WTC11 (cell line): ENCODE measurements around the gene FAM177B. TPM values are rescaled to one million over a fixed set of nuclear protein-coding genes. Genes with fewer than 3 reads are reported as not detected.

ENCODE experiments used
- ATAC-seq: fragments of 200-7000 bp; cut with Tn5 transposase; 2 replicates; pipeline ENCODE4 v1.10.0; 2021; ENCODE audit warnings: mild to moderate bottlenecking, moderate library complexity
- CTCF ChIA-PET: fragments of 300-600 bp; sonication (Branson Sonifier 250); formaldehyde crosslinking; loops from one replicate; lab custom pipeline; 2021; ENCODE audit warnings: antibody characterized with exemption; lab: Charles Lee
- POLR2A ChIA-PET: fragments of 350-600 bp; sonication (Branson Sonifier 250); formaldehyde crosslinking; loops from one replicate; lab custom pipeline; 2021; ENCODE audit warnings: antibody characterized with exemption; lab: Charles Lee
- DNase-seq: peaks from one replicate; pipeline ENCODE4 v3.0.0; 2021; ENCODE audit warnings: low spot score
- H3K27ac Mint-ChIP-seq: 2 replicates; pipeline ENCODE4 v1.8.0; 2021; ENCODE audit warnings: mixed read lengths
- H3K27me3 Mint-ChIP-seq: 2 replicates; pipeline ENCODE4 v1.8.0; 2021; ENCODE audit warnings: low read depth, mild to moderate bottlenecking, moderate library complexity, mixed read lengths
- H3K36me3 Mint-ChIP-seq: 2 replicates; pipeline ENCODE4 v1.8.0; 2021; ENCODE audit warnings: mixed read lengths
- H3K4me1 Mint-ChIP-seq: 2 replicates; pipeline ENCODE4 v1.8.0; 2022; ENCODE audit warnings: mixed read lengths
- H3K4me3 Mint-ChIP-seq: 2 replicates; pipeline ENCODE4 v1.8.0; 2021; ENCODE audit warnings: mild to moderate bottlenecking, moderate library complexity, mixed read lengths
- H3K9me3 Mint-ChIP-seq: 2 replicates; pipeline ENCODE4 v1.8.0; 2021; ENCODE audit warnings: mixed read lengths
- E2F1 ChIP-seq: sonication (generic); formaldehyde crosslinking; IDR thresholded peaks from 2 replicates; pipeline ENCODE4 v1.8.0; 2022; ENCODE audit warnings: mild to moderate bottlenecking, missing genetic modification reagents
- ESRRA ChIP-seq: sonication (generic); formaldehyde crosslinking; IDR thresholded peaks from 2 replicates; pipeline ENCODE4 v1.8.1; 2022; ENCODE audit warnings: mild to moderate bottlenecking, missing genetic modification reagents, borderline replicate concordance
- GABPB1 ChIP-seq: sonication (generic); formaldehyde crosslinking; IDR thresholded peaks from 2 replicates; pipeline ENCODE4 v1.8.1; 2023; ENCODE audit warnings: mild to moderate bottlenecking, missing genetic modification reagents
- MYBL2 ChIP-seq: sonication (generic); formaldehyde crosslinking; IDR thresholded peaks from 2 replicates; pipeline ENCODE4 v1.8.1; 2023; ENCODE audit warnings: mild to moderate bottlenecking, moderate library complexity, missing genetic modification reagents
- NR2C2 ChIP-seq: sonication (generic); formaldehyde crosslinking; IDR thresholded peaks from 2 replicates; pipeline ENCODE4 v1.8.0; 2022; ENCODE audit warnings: mild to moderate bottlenecking, missing genetic modification reagents
- NR3C1 ChIP-seq: sonication (generic); formaldehyde crosslinking; conservative IDR thresholded peaks from 2 replicates; pipeline ENCODE4 v1.8.1; 2023; ENCODE audit warnings: low read depth, mild to moderate bottlenecking, missing genetic modification reagents
- RORB ChIP-seq: fragments of 250-450 bp; sonication (Bioruptor Pico); IDR thresholded peaks from 2 replicates; pipeline ENCODE4 v1.9.0; 2021; ENCODE audit warnings: mild to moderate bottlenecking
- STAT6 ChIP-seq: sonication (generic); formaldehyde crosslinking; conservative IDR thresholded peaks from 2 replicates; pipeline ENCODE4 v1.8.1; 2023; ENCODE audit warnings: mild to moderate bottlenecking, low read depth, missing genetic modification reagents, moderate library complexity
- TCF7 ChIP-seq: sonication (generic); formaldehyde crosslinking; IDR thresholded peaks from 2 replicates; pipeline ENCODE4 v1.8.0; 2022; ENCODE audit warnings: mild to moderate bottlenecking, low read depth, missing genetic modification reagents, moderate library complexity
- TEAD1 ChIP-seq: sonication (generic); formaldehyde crosslinking; IDR thresholded peaks from 2 replicates; pipeline ENCODE4 v1.8.0; 2022; ENCODE audit warnings: mild to moderate bottlenecking, missing genetic modification reagents
- TEAD4 ChIP-seq: sonication (generic); formaldehyde crosslinking; IDR thresholded peaks from 2 replicates; pipeline ENCODE4 v1.8.0; 2022; ENCODE audit warnings: mild to moderate bottlenecking, missing genetic modification reagents
- TP53 ChIP-seq: sonication (generic); formaldehyde crosslinking; IDR thresholded peaks from 2 replicates; pipeline ENCODE4 v1.8.1; 2023; ENCODE audit warnings: mild to moderate bottlenecking, missing genetic modification reagents
- ZMAT4 ChIP-seq: fragments of 250-450 bp; sonication (Bioruptor Pico); IDR thresholded peaks from 2 replicates; pipeline ENCODE4 v1.9.0; 2021; ENCODE audit warnings: mild to moderate bottlenecking
- ZNF219 ChIP-seq: sonication (generic); formaldehyde crosslinking; IDR thresholded peaks from 2 replicates; pipeline ENCODE4 v1.8.0; 2023; ENCODE audit warnings: missing genetic modification reagents, mild to moderate bottlenecking, borderline replicate concordance
- ZNF317 ChIP-seq: sonication (generic); formaldehyde crosslinking; IDR thresholded peaks from 2 replicates; pipeline ENCODE4 v1.8.1; 2023; ENCODE audit warnings: low read depth, mild to moderate bottlenecking, moderate library complexity, missing genetic modification reagents, borderline replicate concordance
- total RNA-seq: library from RNA; stranded (reverse); gene quantifications from 3 replicates; pipeline ENCODE4 v1.2.3, GENCODE V29; 2021
- TF ChIP-seq, protein P1 (sequence below): fragments of 250-450 bp; sonication (Bioruptor Pico); IDR thresholded peaks from 2 replicates; pipeline ENCODE4 v1.9.0; 2021; ENCODE audit warnings: mild to moderate bottlenecking
- TF ChIP-seq, protein P2 (sequence below): sonication (generic); formaldehyde crosslinking; IDR thresholded peaks from 2 replicates; pipeline ENCODE4 v1.8.1; 2023; ENCODE audit warnings: mild to moderate bottlenecking, missing genetic modification reagents
- TF ChIP-seq, protein P3 (sequence below): sonication (generic); formaldehyde crosslinking; IDR thresholded peaks from 2 replicates; pipeline ENCODE4 v1.8.0; 2023; ENCODE audit warnings: missing genetic modification reagents

The FAM177B gene
- total RNA-seq, 1 experiment from 2014 or later: not detected

DNA sequence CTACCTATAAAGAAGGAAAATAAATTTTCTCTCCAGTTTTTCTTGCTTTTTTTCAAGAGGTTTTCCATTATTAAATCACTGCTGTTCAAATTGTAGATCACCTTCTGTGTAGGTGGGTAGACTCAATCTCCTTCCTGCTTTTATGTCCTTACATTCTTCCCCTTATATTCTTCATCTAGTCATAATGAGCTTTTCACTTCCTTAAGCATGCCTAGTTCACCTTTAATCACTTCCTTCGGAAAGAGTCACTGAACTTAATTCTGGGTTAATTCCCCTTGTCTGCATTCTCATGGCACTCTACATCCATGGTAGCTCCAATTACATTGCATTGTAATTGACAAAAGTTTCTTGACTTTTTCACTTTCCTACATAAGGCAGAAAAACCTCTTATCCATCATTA is 6.1 kb upstream of the FAM177B start (continued):
- no peak for TF ChIP-seq STAT6 (CRISPR knock-in tag)
- no peak for TF ChIP-seq TEAD4 (CRISPR knock-in tag)
- TF ChIP-seq ZNF219 (CRISPR knock-in tag): no peak
- TF ChIP-seq E2F1 (CRISPR knock-in tag): no peak
- no peak for TF ChIP-seq ESRRA (CRISPR knock-in tag)
- TF ChIP-seq, protein P1, sequence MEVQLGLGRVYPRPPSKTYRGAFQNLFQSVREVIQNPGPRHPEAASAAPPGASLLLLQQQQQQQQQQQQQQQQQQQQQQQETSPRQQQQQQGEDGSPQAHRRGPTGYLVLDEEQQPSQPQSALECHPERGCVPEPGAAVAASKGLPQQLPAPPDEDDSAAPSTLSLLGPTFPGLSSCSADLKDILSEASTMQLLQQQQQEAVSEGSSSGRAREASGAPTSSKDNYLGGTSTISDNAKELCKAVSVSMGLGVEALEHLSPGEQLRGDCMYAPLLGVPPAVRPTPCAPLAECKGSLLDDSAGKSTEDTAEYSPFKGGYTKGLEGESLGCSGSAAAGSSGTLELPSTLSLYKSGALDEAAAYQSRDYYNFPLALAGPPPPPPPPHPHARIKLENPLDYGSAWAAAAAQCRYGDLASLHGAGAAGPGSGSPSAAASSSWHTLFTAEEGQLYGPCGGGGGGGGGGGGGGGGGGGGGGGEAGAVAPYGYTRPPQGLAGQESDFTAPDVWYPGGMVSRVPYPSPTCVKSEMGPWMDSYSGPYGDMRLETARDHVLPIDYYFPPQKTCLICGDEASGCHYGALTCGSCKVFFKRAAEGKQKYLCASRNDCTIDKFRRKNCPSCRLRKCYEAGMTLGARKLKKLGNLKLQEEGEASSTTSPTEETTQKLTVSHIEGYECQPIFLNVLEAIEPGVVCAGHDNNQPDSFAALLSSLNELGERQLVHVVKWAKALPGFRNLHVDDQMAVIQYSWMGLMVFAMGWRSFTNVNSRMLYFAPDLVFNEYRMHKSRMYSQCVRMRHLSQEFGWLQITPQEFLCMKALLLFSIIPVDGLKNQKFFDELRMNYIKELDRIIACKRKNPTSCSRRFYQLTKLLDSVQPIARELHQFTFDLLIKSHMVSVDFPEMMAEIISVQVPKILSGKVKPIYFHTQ (CRISPR knock-in tag): no peak
- TF ChIP-seq, protein P2, sequence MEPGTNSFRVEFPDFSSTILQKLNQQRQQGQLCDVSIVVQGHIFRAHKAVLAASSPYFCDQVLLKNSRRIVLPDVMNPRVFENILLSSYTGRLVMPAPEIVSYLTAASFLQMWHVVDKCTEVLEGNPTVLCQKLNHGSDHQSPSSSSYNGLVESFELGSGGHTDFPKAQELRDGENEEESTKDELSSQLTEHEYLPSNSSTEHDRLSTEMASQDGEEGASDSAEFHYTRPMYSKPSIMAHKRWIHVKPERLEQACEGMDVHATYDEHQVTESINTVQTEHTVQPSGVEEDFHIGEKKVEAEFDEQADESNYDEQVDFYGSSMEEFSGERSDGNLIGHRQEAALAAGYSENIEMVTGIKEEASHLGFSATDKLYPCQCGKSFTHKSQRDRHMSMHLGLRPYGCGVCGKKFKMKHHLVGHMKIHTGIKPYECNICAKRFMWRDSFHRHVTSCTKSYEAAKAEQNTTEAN (CRISPR knock-in tag): no peak
- no peak for TF ChIP-seq ZMAT4
- TF ChIP-seq NR3C1 (CRISPR knock-in tag): no peak
- TF ChIP-seq RORB: no peak
- no peak for TF ChIP-seq TCF7 (CRISPR knock-in tag)

DNA sequence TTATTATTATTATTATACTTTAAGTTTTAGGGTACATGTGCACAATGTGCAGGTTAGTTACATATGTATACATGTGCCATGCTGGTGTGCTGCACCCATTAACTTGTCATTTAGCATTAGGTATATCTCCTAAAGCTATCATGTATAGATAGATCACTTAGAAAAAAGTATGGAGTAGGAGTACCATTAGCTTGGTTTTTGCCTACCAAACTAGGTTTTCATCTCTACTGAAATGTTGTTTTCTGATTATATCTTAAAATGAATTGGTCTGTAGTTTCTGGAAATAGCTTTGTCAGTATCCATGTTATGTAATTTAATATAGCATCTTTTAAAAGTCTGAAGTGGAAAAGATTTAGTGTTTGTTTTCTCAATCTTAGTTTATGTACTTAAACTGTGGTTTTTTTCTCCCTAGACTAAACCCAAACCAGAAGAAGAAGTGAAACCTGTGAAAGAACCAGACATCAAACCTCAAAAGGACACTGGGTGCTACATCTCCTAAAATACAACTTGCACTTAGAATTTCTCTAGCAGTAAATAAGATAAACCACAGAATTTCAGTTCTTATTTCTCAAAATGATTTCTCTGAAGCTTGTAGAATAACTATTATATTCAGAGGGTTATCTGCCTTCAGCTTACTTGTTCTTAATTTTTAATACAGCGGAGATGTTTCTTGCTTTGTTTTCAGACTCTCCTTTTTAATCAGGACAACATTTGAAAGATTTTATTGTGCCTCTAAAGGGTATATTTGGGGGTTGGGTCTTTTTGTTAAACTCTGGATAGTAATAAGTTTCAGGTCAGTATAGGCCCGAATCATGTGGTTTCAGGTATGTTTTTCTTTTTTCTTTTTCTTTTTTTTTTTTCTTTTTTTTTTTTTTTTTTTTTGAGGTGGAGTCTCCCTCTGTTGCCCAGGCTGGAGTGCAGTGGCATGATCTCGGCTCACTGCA is 4.5 kb upstream of the FAM177B start:
- Mint-ChIP-seq H3K4me3 (no peak overlapping the region), H3K9me3 (no peaks in the 10 kb centered on the region), H3K36me3 (peaks cover 47% of the 10 kb centered on the region), H3K27ac (no peak overlapping the region), H3K27me3 (no peaks in the 10 kb centered on the region)
- POLR2A ChIA-PET: no interaction called here
- ATAC-seq: no peak
- DNase-seq: no peak
- no peak for TF ChIP-seq ZNF317
- no peak for TF ChIP-seq TEAD1 (CRISPR knock-in tag)
- TF ChIP-seq, protein P3, sequence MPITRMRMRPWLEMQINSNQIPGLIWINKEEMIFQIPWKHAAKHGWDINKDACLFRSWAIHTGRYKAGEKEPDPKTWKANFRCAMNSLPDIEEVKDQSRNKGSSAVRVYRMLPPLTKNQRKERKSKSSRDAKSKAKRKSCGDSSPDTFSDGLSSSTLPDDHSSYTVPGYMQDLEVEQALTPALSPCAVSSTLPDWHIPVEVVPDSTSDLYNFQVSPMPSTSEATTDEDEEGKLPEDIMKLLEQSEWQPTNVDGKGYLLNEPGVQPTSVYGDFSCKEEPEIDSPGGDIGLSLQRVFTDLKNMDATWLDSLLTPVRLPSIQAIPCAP (CRISPR knock-in tag): no peak
- TF ChIP-seq MYBL2 (CRISPR knock-in tag): no peak
- TF ChIP-seq GABPB1: no peak
- TF ChIP-seq NR2C2 (CRISPR knock-in tag): no peak
- TF ChIP-seq TP53 (CRISPR knock-in tag): no peak
- TF ChIP-seq, all 79 proteins: peak for 0
- peaks cover 2% of the 10 kb centered on the region; the same call in 1 of the 2 replicates for H3K4me1 Mint-ChIP-seq
- CTCF ChIA-PET: no interaction called here
